PC-9 (cell line): ENCODE results near the gene TMEM132C. TPM values are rescaled to one million over a fixed set of nuclear protein-coding genes. Genes with fewer than 3 reads are reported as not detected.

Source experiments
- BruUV-seq: library from RNA; stranded (reverse); fragments of 400-500 nt; replicated peaks from 2 replicates; lab custom pipeline; 2021; lab: Mats Ljungman, UMichigan
- CTCF ChIA-PET: fragments of 300-600 bp; sonication (Branson Sonifier 250); formaldehyde crosslinking; loops from one replicate; lab custom pipeline; 2022; ENCODE audit warnings: antibody characterized with exemption; lab: Charles Lee
- POLR2A ChIA-PET: fragments of 300-600 bp; sonication (Branson Sonifier 250); formaldehyde crosslinking; loops from one replicate; lab custom pipeline; 2022; ENCODE audit warnings: antibody characterized with exemption; ENCODE audit not compliant: unreplicated experiment; lab: Charles Lee
- DNase-seq, 2 experiments: peaks; one replicate each; pipeline versions ENCODE4 v3.0.0 to v3.0.0-alpha.2; 2015 to 2022; ENCODE audit warnings: mixed read lengths in 1 of 2
- H2AFZ ChIP-seq: fragments of 200-600 bp; sonication (generic); 2 replicates; pipeline ENCODE4 v1.8.1; 2017; ENCODE audit warnings: antibody characterized with exemption
- H3F3A ChIP-seq: fragments of 200-600 bp; sonication (generic); 2 replicates; pipeline ENCODE4 v1.8.1; 2017; ENCODE audit warnings: antibody characterized with exemption, mild to moderate bottlenecking, low read depth; ENCODE audit not compliant: insufficient read depth
- H3K27ac ChIP-seq: fragments of 200-600 bp; sonication (generic); 2 replicates; pipeline ENCODE4 v1.6.1; 2016; ENCODE audit warnings: mixed run types
- H3K27me3 ChIP-seq: fragments of 200-600 bp; sonication (generic); 2 replicates; pipeline ENCODE4 v1.6.1; 2016; ENCODE audit warnings: low read depth, mixed run types; ENCODE audit not compliant: insufficient read depth
- H3K36me3 ChIP-seq: fragments of 200-600 bp; sonication (generic); 2 replicates; pipeline ENCODE4 v1.6.1; 2016; ENCODE audit warnings: low read depth, mixed run types
- H3K4me1 ChIP-seq: fragments of 200-600 bp; sonication (generic); replicated peaks from 2 replicates; pipeline ENCODE4 v1.6.1; 2016; ENCODE audit warnings: mixed run types; ENCODE audit not compliant: insufficient read depth
- H3K4me2 ChIP-seq: fragments of 200-600 bp; sonication (generic); 2 replicates; pipeline ENCODE4 v1.6.1; 2017; ENCODE audit warnings: mixed run types
- H3K4me3 ChIP-seq: fragments of 200-600 bp; sonication (generic); 2 replicates; pipeline ENCODE4 v1.6.1; 2016; ENCODE audit warnings: mixed run types
- H3K79me2 ChIP-seq: fragments of 200-600 bp; sonication (generic); 2 replicates; pipeline ENCODE4 v1.6.1; 2017; ENCODE audit warnings: low read depth, mixed run types
- H3K9me2 ChIP-seq: fragments of 200-600 bp; sonication (generic); 2 replicates; pipeline ENCODE4 v1.8.1; 2017; ENCODE audit warnings: mild to moderate bottlenecking; ENCODE audit not compliant: insufficient read depth
- H3K9me3 ChIP-seq: fragments of 200-600 bp; sonication (generic); 2 replicates; pipeline ENCODE4 v1.8.1; 2016; ENCODE audit warnings: low read depth; ENCODE audit not compliant: insufficient read depth
- H4K20me1 ChIP-seq: fragments of 200-600 bp; sonication (generic); 2 replicates; pipeline ENCODE4 v1.8.1; 2017; ENCODE audit not compliant: insufficient read depth
- EZH2 ChIP-seq: fragments of 200-600 bp; sonication (generic); IDR thresholded peaks from 2 replicates; pipeline ENCODE4 v1.8.0; 2017; ENCODE audit warnings: antibody characterized with exemption, low read depth
- intact Hi-C: fragments of 100-400 bp; cut with micrococcal nuclease; formaldehyde crosslinking; loops from one replicate; pipeline ENCODE4 v1.10.0; 2022; ENCODE audit not compliant: unreplicated experiment
- total RNA-seq: library from RNA; stranded (reverse); gene quantifications from 2 replicates; pipeline ENCODE4 v1.2.3, GENCODE V29; 2021
- TF ChIP-seq, protein P1 (sequence below): fragments of 200-600 bp; sonication (generic); conservative IDR thresholded peaks from 2 replicates; pipeline ENCODE4 v1.6.1; 2017; ENCODE audit warnings: mixed run types, antibody characterized with exemption, mild to moderate bottlenecking, moderate library complexity

Gene TMEM132C
- total RNA-seq, 1 experiment from 2014 or later: not detected

DNA sequence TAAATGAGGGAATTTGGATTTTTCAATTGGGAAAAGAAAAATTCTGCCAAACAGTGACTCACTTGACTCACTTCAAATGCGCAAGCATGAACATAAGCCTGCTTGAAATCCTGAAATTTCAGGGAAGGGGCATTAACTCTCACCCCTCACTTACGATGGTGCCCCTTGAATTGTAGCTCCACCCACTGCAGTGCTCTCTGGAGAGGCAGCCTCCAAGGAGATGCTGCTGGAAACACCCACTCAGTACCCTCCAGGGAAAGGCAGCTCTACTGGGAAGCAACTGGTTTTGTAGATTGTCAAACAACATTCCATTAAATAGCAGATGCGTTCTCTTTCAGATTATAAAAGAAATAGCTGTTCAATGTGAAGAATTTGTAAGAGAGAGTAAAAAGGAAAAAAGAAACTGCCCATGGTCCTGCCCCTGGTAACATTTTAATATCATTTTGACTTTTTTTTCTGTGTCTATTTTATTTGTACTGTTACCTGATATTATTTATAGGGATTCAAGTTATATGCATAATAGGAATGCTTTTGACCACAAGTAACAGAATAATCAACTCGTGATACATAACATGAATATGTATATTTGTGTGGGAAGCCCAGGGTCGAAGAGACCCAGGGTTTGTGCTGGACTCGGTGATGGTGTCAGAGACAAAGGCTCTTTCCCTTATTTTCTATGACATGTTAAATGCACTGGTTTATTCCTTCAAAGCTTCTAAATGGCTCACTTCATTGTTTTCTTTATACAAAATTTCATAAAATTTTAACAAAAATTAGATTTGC lies 31.1 kb upstream of the TMEM132C start:
- no peak for DNase-seq
- POLR2A ChIA-PET: no interaction called here
- intact Hi-C loops: no loop called here
- no peaks in the 10 kb centered on the region for H3F3A ChIP-seq
- CTCF ChIA-PET: no interaction called here
- no peaks in the 10 kb centered on the region for H3K9me3 ChIP-seq
- H3K27ac ChIP-seq: no peak overlapping the region
- TF ChIP-seq, protein P1, sequence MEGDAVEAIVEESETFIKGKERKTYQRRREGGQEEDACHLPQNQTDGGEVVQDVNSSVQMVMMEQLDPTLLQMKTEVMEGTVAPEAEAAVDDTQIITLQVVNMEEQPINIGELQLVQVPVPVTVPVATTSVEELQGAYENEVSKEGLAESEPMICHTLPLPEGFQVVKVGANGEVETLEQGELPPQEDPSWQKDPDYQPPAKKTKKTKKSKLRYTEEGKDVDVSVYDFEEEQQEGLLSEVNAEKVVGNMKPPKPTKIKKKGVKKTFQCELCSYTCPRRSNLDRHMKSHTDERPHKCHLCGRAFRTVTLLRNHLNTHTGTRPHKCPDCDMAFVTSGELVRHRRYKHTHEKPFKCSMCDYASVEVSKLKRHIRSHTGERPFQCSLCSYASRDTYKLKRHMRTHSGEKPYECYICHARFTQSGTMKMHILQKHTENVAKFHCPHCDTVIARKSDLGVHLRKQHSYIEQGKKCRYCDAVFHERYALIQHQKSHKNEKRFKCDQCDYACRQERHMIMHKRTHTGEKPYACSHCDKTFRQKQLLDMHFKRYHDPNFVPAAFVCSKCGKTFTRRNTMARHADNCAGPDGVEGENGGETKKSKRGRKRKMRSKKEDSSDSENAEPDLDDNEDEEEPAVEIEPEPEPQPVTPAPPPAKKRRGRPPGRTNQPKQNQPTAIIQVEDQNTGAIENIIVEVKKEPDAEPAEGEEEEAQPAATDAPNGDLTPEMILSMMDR: no peak
- H3K4me2 ChIP-seq: no peak overlapping the region
- no peaks in the 10 kb centered on the region for H3K4me1 ChIP-seq
- H3K79me2 ChIP-seq: no peaks in the 10 kb centered on the region
- BruUV-seq: no TSS peak
- no peak overlapping the region for H3K4me3 ChIP-seq
- no peaks in the 10 kb centered on the region for H3K9me2 ChIP-seq
- no peak overlapping the region for H2AFZ ChIP-seq
- no peaks in the 10 kb centered on the region for H3K27me3 ChIP-seq
- H3K36me3 ChIP-seq: no peaks in the 10 kb centered on the region
- no peaks in the 10 kb centered on the region for H4K20me1 ChIP-seq

DNA sequence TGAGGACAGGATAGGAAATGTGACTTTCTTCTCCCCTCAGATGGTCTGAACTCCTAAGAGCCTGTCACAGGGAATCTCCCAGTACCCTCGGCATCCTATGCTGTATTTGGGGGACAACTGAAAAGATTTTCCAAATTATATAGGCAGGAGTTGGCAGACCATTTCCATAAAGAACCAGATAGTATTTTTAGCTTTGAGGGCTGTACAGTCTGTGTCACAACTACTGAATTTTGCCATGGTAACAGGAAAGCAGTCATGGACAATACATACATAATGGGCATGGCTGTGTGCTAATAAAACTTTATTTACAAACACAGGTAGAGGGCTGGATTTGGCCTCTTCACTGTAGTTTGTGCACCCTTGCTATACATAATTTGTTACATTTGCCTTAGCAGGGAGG lies 30.4 kb upstream of the TMEM132C start:
- no peak overlapping the region for H3K27ac ChIP-seq
- H4K20me1 ChIP-seq: no peaks in the 10 kb centered on the region
- H2AFZ ChIP-seq: no peak overlapping the region
- no peak for DNase-seq
- ChIA-PET POLR2A (no interaction called here), CTCF (no interaction called here)
- TF ChIP-seq, protein P1: no peak
- no peak for TF ChIP-seq EZH2
- intact Hi-C loops: no loop called here
- H3K4me1 ChIP-seq: no peaks in the 10 kb centered on the region
- no peaks in the 10 kb centered on the region for H3F3A ChIP-seq
- no peaks in the 10 kb centered on the region for H3K9me2 ChIP-seq
- no TSS peak for BruUV-seq
- no peaks in the 10 kb centered on the region for H3K9me3 ChIP-seq
- H3K27me3 ChIP-seq: no peaks in the 10 kb centered on the region
- no peaks in the 10 kb centered on the region for H3K79me2 ChIP-seq
- no peak overlapping the region for H3K4me2 ChIP-seq
- no peaks in the 10 kb centered on the region for H3K36me3 ChIP-seq
- H3K4me3 ChIP-seq: no peak overlapping the region

DNA sequence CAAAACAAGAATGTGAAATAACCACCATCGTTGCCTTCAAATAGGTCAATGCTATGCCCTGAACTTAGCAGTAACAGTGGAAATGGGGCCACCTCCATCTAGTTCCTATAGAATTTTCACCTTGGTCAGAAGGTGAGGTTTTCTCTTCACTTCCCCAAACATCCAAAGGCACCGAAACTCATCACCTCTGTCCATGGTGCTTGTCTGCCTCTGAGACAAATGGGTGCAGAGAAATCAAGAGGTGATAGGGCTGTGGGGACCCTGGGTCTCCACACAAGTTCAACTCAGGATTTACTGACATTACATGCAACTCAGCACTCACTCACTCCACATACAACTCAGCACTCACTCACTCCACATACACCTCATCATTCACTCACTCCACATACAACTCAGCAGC lies 26.2 kb upstream of the TMEM132C start:
- Histone ChIP-seq H3K9me3 (no peaks in the 10 kb centered on the region), H3K79me2 (no peaks in the 10 kb centered on the region), H3K4me2 (no peak overlapping the region), H4K20me1 (no peaks in the 10 kb centered on the region), H3K27me3 (no peaks in the 10 kb centered on the region), H3K9me2 (no peaks in the 10 kb centered on the region), H3F3A (no peaks in the 10 kb centered on the region), H3K4me1 (no peaks in the 10 kb centered on the region), H2AFZ (no peak overlapping the region), H3K27ac (no peak overlapping the region), H3K4me3 (no peak overlapping the region), H3K36me3 (no peaks in the 10 kb centered on the region)
- intact Hi-C loops: no loop called here
- ChIA-PET CTCF (no interaction called here), POLR2A (no interaction called here)
- no peak for DNase-seq
- BruUV-seq: no TSS peak
- TF ChIP-seq, protein P1: no peak
- TF ChIP-seq EZH2: no peak
